Nephron progenitor cell (in vitro differentiated cells): ENCODE results near the gene PEAK3.

Experiments used
- DNase-seq: peaks from one replicate; pipeline ENCODE4 v3.0.0; 2021
- H3K27ac Mint-ChIP-seq: 2 replicates; pipeline ENCODE4 v1.8.0; 2021; ENCODE audit warnings: mild to moderate bottlenecking, moderate library complexity, mixed read lengths
- H3K27me3 Mint-ChIP-seq: 2 replicates; pipeline ENCODE4 v1.8.0; 2021; ENCODE audit warnings: mild to moderate bottlenecking, low read depth, mixed read lengths; ENCODE audit not compliant: poor library complexity
- H3K36me3 Mint-ChIP-seq: 2 replicates; pipeline ENCODE4 v1.8.0; 2021; ENCODE audit warnings: low read depth, mixed read lengths
- H3K4me1 Mint-ChIP-seq: 2 replicates; pipeline ENCODE4 v1.8.0; 2021; ENCODE audit warnings: mixed read lengths
- H3K4me3 Mint-ChIP-seq: 2 replicates; pipeline ENCODE4 v1.8.0; 2021; ENCODE audit warnings: mild to moderate bottlenecking, moderate library complexity, mixed read lengths
- H3K9me3 Mint-ChIP-seq: 2 replicates; pipeline ENCODE4 v1.8.0; 2021; ENCODE audit warnings: mild to moderate bottlenecking, moderate library complexity, mixed read lengths
- CTCF ChIP-seq: fragments of 200-600 bp; sonication (generic); IDR thresholded peaks from 2 replicates; pipeline ENCODE4 v1.5.0; 2021; ENCODE audit warnings: antibody characterized with exemption

PEAK3 gene

GRCh38 chr19:2328401-2329148 lies 46.6 kb upstream of the PEAK3 start, which contains the start of the genes LSM7 and SPPL2B:
TSS of gene LSM7 (minus strand) at chr19:2328586. CDS start at chr19:2328566, 20 bp downstream.
TSS of gene SPPL2B (plus strand) at chr19:2328684. CDS start at chr19:2328710, 26 bp downstream.
- no peaks in the 10 kb centered on the region for H3K27me3 Mint-ChIP-seq

GRCh38 chr19:2327773-2328400 lies 45.9 kb upstream of the PEAK3 start:
- Mint-ChIP-seq H3K4me3 (peak overlapping the region; percentile 100), H3K36me3 (peaks cover 7% of the 10 kb centered on the region), H3K4me1 (peaks cover 85% of the 10 kb centered on the region), H3K27me3 (no peaks in the 10 kb centered on the region), H3K9me3 (no peaks in the 10 kb centered on the region), H3K27ac (peak overlapping the region; percentile 99)
- TF ChIP-seq CTCF: no peak
- DNase-seq: no peak

More at GRCh38 chr19:2328401-2329148, 46.6 kb upstream of the PEAK3 start, which contains the start of the genes LSM7 and SPPL2B:
- TF ChIP-seq CTCF: no peak
- Mint-ChIP-seq H3K36me3 (peaks cover 7% of the 10 kb centered on the region), H3K9me3 (no peaks in the 10 kb centered on the region), H3K27ac (peak within 1 kb of the TSS; percentile 99), H3K4me3 (peak within 1 kb of the TSS; percentile 100), H3K4me1 (peaks cover 89% of the 10 kb centered on the region)
- DNase-seq: peak; percentile 96

- Mint-ChIP-seq H3K4me3 (peak overlapping the region; percentile 100), H3K36me3 (peaks cover 7% of the 10 kb centered on the region), H3K27me3 (no peaks in the 10 kb centered on the region), H3K27ac (peak overlapping the region; percentile 92), H3K4me1 (peaks cover 77% of the 10 kb centered on the region), H3K9me3 (no peaks in the 10 kb centered on the region)
- TF ChIP-seq CTCF: no peak
- no peak for DNase-seq
These were observed 44.9 kb upstream of the PEAK3 start for GRCh38 chr19:2326699-2327360.

GRCh38 chr19:2325281-2326046 lies 43.5 kb upstream of the PEAK3 start:
- DNase-seq: no peak
- H3K9me3 Mint-ChIP-seq: no peaks in the 10 kb centered on the region
- peak overlapping the region; percentile 55 for H3K27ac Mint-ChIP-seq
- no peaks in the 10 kb centered on the region for H3K27me3 Mint-ChIP-seq
- H3K36me3 Mint-ChIP-seq: peaks cover 7% of the 10 kb centered on the region
- peaks cover 64% of the 10 kb centered on the region for H3K4me1 Mint-ChIP-seq
- peak overlapping the region; percentile 78 for H3K4me3 Mint-ChIP-seq
- TF ChIP-seq CTCF: no peak

GRCh38 chr19:2324220-2324948 lies 42.4 kb upstream of the PEAK3 start:
- Mint-ChIP-seq H3K27me3 (no peaks in the 10 kb centered on the region), H3K4me1 (peaks cover 53% of the 10 kb centered on the region), H3K4me3 (no peak overlapping the region), H3K27ac (peak overlapping the region; percentile 45), H3K9me3 (no peaks in the 10 kb centered on the region), H3K36me3 (peaks cover 7% of the 10 kb centered on the region)
- no peak for DNase-seq
- TF ChIP-seq CTCF: no peak
